ENCODE data around the gene STARD13.

GRCh38 chr13:33249894-33250293 is 35.7 kb downstream of the STARD13 start:
- TF ChIP-seq CTCF (IDR thresholded peaks at IDR 0.05) = no peak
- no peak for TF ChIP-seq POLR2AphosphoS5 (IDR thresholded peaks at IDR 0.05)
- no peak for TF ChIP-seq POLR2A (IDR thresholded peaks at IDR 0.05)
- TF ChIP-seq EP300 (IDR thresholded peaks at IDR 0.05) = no peak
